A673 (cell line): ENCODE measurements around the gene FAM20B. TPM values are rescaled to one million over a fixed set of nuclear protein-coding genes. Genes with fewer than 3 reads are reported as not detected.

Experiments used
- BruUV-seq: library from RNA; stranded (reverse); fragments of 400-500 nt; replicated peaks from 2 replicates; lab custom pipeline; 2021; lab: Mats Ljungman, UMichigan
- CTCF ChIA-PET: fragments of 300-600 bp; sonication (Branson Sonifier 250); formaldehyde crosslinking; loops from one replicate; lab custom pipeline; 2022; ENCODE audit warnings: antibody characterized with exemption; lab: Charles Lee
- POLR2A ChIA-PET: fragments of 300-600 bp; sonication (Branson Sonifier 250); formaldehyde crosslinking; loops from one replicate; lab custom pipeline; 2022; ENCODE audit warnings: antibody characterized with exemption; ENCODE audit not compliant: low non-redundant PET; lab: Charles Lee
- DNase-seq: peaks from one replicate; pipeline ENCODE4 v3.0.0-alpha.2; 2015; ENCODE audit warnings: low spot score
- H3K27ac ChIP-seq: fragments of 200-600 bp; sonication (generic); 2 replicates; pipeline ENCODE4 v1.5.1; 2016; ENCODE audit warnings: mixed run types, low read depth, mild to moderate bottlenecking, mixed read lengths, antibody characterized with exemption, low read length; ENCODE audit not compliant: poor library complexity, severe bottlenecking
- H3K27me3 ChIP-seq: fragments of 200-600 bp; sonication (generic); replicated peaks from 2 replicates; pipeline ENCODE4 v1.6.1; 2017; ENCODE audit warnings: mixed run types, low read depth, mild to moderate bottlenecking, mixed read lengths, antibody characterized with exemption, low read length; ENCODE audit not compliant: insufficient read depth, poor library complexity
- H3K36me3 ChIP-seq: fragments of 200-600 bp; sonication (generic); 2 replicates; pipeline ENCODE4 v1.6.1; 2016; ENCODE audit warnings: mixed run types, mild to moderate bottlenecking, mixed read lengths, antibody characterized with exemption, low read length; ENCODE audit not compliant: insufficient read depth, poor library complexity, severe bottlenecking
- H3K4me1 ChIP-seq: fragments of 200-600 bp; sonication (generic); 2 replicates; pipeline ENCODE4 v1.6.1; 2017; ENCODE audit warnings: mixed run types, mild to moderate bottlenecking, mixed read lengths, antibody characterized with exemption, low read length; ENCODE audit not compliant: insufficient read depth, poor library complexity, severe bottlenecking
- H3K4me3 ChIP-seq: fragments of 200-600 bp; sonication (generic); 2 replicates; pipeline ENCODE4 v1.5.1; 2016; ENCODE audit warnings: low read depth, mixed run types, mild to moderate bottlenecking, mixed read lengths, low read length; ENCODE audit not compliant: poor library complexity, severe bottlenecking
- H3K9me3 ChIP-seq: fragments of 200-600 bp; sonication (generic); 2 replicates; pipeline ENCODE4 v1.6.1; 2016; ENCODE audit warnings: mixed run types, low read depth, mild to moderate bottlenecking, mixed read lengths, antibody characterized with exemption, low read length; ENCODE audit not compliant: poor library complexity, severe bottlenecking
- EZH2 ChIP-seq: fragments of 200-600 bp; sonication (generic); IDR thresholded peaks from 2 replicates; pipeline ENCODE4 v1.6.1; 2017; ENCODE audit warnings: borderline replicate concordance, low read depth, mild to moderate bottlenecking, mixed read lengths, antibody characterized with exemption, low read length; ENCODE audit not compliant: poor library complexity, severe bottlenecking
- intact Hi-C: fragments of 100-400 bp; cut with micrococcal nuclease; formaldehyde crosslinking; loops from one replicate; pipeline ENCODE4 v1.10.0; 2022; ENCODE audit not compliant: unreplicated experiment
- total RNA-seq: library from RNA; stranded (reverse); gene quantifications from 2 replicates; pipeline ENCODE4 v1.2.3, GENCODE V29; 2021
- TF ChIP-seq, protein P1 (sequence below): fragments of 300-800, 200-600 bp; sonication (generic); conservative IDR thresholded peaks from 2 replicates; pipeline ENCODE4 v1.5.1; 2017; ENCODE audit warnings: low read depth, mild to moderate bottlenecking, antibody characterized with exemption, low read length, moderate library complexity, mixed read lengths

Gene FAM20B
- total RNA-seq, 1 experiment from 2014 or later = 43.3 TPM

GRCh38 chr1:179055937-179056336, 30.2 kb downstream of the FAM20B start:
- intact Hi-C loops = no loop called here
- DNase-seq = no peak
- no TSS peak for BruUV-seq

GRCh38 chr1:179058487-179059483, 33.1 kb downstream of the FAM20B start:
- Histone ChIP-seq H3K27me3 (no peaks in the 10 kb centered on the region), H3K9me3 (peaks cover 5% of the 10 kb centered on the region), H3K4me3 (no peak overlapping the region), H3K27ac (peak overlapping the region; percentile 18), H3K36me3 (peaks cover 4% of the 10 kb centered on the region), H3K4me1 (no peaks in the 10 kb centered on the region)
- intact Hi-C loops = no loop called here
- POLR2A ChIA-PET = no interaction called here
- DNase-seq = no peak
- TF ChIP-seq, protein P1, sequence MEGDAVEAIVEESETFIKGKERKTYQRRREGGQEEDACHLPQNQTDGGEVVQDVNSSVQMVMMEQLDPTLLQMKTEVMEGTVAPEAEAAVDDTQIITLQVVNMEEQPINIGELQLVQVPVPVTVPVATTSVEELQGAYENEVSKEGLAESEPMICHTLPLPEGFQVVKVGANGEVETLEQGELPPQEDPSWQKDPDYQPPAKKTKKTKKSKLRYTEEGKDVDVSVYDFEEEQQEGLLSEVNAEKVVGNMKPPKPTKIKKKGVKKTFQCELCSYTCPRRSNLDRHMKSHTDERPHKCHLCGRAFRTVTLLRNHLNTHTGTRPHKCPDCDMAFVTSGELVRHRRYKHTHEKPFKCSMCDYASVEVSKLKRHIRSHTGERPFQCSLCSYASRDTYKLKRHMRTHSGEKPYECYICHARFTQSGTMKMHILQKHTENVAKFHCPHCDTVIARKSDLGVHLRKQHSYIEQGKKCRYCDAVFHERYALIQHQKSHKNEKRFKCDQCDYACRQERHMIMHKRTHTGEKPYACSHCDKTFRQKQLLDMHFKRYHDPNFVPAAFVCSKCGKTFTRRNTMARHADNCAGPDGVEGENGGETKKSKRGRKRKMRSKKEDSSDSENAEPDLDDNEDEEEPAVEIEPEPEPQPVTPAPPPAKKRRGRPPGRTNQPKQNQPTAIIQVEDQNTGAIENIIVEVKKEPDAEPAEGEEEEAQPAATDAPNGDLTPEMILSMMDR = no peak
- TF ChIP-seq EZH2 = no peak
- no TSS peak for BruUV-seq
- CTCF ChIA-PET = no interaction called here

More at GRCh38 chr1:179055937-179056336, 30.2 kb downstream of the FAM20B start:
- Histone ChIP-seq H3K27me3 (no peaks in the 10 kb centered on the region), H3K27ac (no peak overlapping the region), H3K9me3 (peaks cover 5% of the 10 kb centered on the region), H3K4me3 (no peak overlapping the region), H3K4me1 (no peaks in the 10 kb centered on the region), H3K36me3 (peaks cover 4% of the 10 kb centered on the region)
- CTCF ChIA-PET = no interaction called here
- TF ChIP-seq, protein P1 = no peak
- TF ChIP-seq EZH2 = no peak
- POLR2A ChIA-PET = no interaction called here

DNA sequence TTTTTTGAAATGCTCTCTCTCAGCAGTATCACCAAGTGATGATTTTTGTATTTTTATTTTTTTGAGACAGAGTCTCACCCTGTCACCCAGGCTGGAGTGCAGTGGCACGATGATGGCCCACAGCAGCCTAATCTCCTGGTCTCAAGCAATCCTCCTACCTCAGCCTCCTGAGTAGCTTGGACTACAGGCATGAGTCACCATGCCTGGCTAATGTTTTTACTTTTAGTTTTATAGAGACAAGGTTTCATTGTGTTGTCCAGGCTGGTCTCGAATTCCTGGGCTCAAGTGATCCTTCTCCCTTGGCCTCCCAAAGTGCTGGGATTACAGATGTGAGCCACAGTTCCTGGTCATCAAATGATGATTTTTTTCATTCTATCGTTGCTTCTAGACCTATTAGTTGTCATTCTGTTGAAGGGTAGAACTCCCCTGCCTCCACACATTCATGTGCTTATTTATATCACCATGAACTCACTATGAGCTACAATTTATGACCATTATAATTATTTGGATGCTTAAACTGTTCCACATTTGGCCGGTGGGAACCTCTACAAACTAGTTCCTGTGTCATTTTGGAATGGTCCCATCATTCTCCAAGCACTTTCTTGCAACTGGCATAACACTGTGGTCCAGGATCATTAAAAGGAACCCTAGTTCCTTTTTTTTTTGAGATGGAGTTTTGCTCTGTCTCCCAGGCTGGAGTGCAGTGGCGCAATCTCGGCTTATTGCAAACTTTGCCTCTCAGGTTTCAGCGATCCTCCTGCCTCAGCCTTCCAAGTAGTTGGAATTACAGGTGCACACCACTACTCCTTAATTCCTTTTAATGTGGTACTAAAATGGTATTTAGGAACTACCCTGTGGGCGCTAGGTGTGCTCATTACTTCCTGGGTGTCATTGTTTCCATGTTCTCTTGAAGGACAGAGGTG, 35.9 kb downstream of the FAM20B start:
- no peak for DNase-seq
- peaks cover 3% of the 10 kb centered on the region for H3K4me1 ChIP-seq
- POLR2A ChIA-PET = no interaction called here
- H3K4me3 ChIP-seq = no peak overlapping the region
- no peak overlapping the region for H3K27ac ChIP-seq
- peaks cover 5% of the 10 kb centered on the region for H3K36me3 ChIP-seq
- no TSS peak for BruUV-seq
- no peaks in the 10 kb centered on the region for H3K27me3 ChIP-seq
- CTCF ChIA-PET = no interaction called here
- H3K9me3 ChIP-seq = peaks cover 3% of the 10 kb centered on the region
- intact Hi-C loops = no loop called here
- TF ChIP-seq, protein P1 = no peak
- no peak for TF ChIP-seq EZH2
